Lower leg skin (tissue), 4 donors: Measurements from ENCODE around the gene KCTD13. TPM values are rescaled to one million over a fixed set of nuclear protein-coding genes. Genes with fewer than 3 reads are reported as not detected.
"Not testable (repeated sequence)": the region's sequence is repeated elsewhere in the genome, so short reads cannot be mapped to it uniquely, and the experiment has no call there.

Experiments used
- DNase-seq, 2 donors: peaks; one replicate each; pipeline ENCODE4 v3.0.0-alpha.2; 2019; ENCODE audit warnings: low spot score in 2 of 2
- H3K4me3 ChIP-seq: fragments of 200-600 bp; sonication (generic); 2 replicates; pipeline ENCODE4 v1.5.1; 2017; ENCODE audit warnings: mild to moderate bottlenecking, low read depth; ENCODE audit not compliant: poor library complexity, severe bottlenecking
- CTCF ChIP-seq, 3 donors: fragments of 450-650 bp; IDR thresholded peaks; one replicate each; pipeline ENCODE4 v1.5.1; 2016; ENCODE audit warnings: antibody characterized with exemption in 3 of 3, mild to moderate bottlenecking in 3 of 3, moderate library complexity in 2 of 3
- POLR2A ChIP-seq, 2 donors: fragments of 450-650 bp; IDR thresholded peaks; one replicate each; pipeline ENCODE4 v1.6.1; 2016 to 2017; ENCODE audit warnings: antibody characterized with exemption in 2 of 2, mild to moderate bottlenecking in 1 of 2, moderate library complexity in 1 of 2
- WGBS, 2 donors: methylation state at CpG; one replicate each; pipeline ENCODE4 v1.1.5; 2018; 5-methylcytosine and 5-hydroxymethylcytosine counted together
- intact Hi-C: fragments of 100-400 bp; cut with DNase I; formaldehyde crosslinking; loops from one replicate; pipeline ENCODE4 v1.15.0; 2023; ENCODE audit warnings: low total_unique reads
- total RNA-seq, 4 donors: library from RNA; depleted of rRNA; stranded (reverse); fragments of >200 nt; gene quantifications; one replicate each; pipeline ENCODE4 v1.1.0, GENCODE V29; 2016

KCTD13 gene
- total RNA-seq, 4 donors from 2014 or later, result 19.7 to 34.4 (median 26.0) TPM

GRCh38 chr16:29951625-29952365, 25.8 kb upstream of the KCTD13 start:
- H3K4me3 ChIP-seq, result no peak overlapping the region
- 89 to 94% methylated on average over 8 of the region's 8 CpGs for WGBS, 2 donors
- no peak for DNase-seq
- intact Hi-C loops, result no loop called here
- no peak for TF ChIP-seq CTCF (IDR thresholded peaks at IDR 0.05)
- no peak for TF ChIP-seq POLR2A (IDR thresholded peaks at IDR 0.05)

GRCh38 chr16:29950806-29951461, 24.9 kb upstream of the KCTD13 start:
- no peak for DNase-seq
- H3K4me3 ChIP-seq, result no peak overlapping the region
- TF ChIP-seq POLR2A (IDR thresholded peaks at IDR 0.05) (no peak), CTCF (IDR thresholded peaks at IDR 0.05) (no peak)
- WGBS, 2 donors, result 93 to 94% methylated on average over 4 of the region's 4 CpGs
- intact Hi-C loops, result no loop called here

- TF ChIP-seq POLR2A (IDR thresholded peaks at IDR 0.05) (no peak), CTCF (IDR thresholded peaks at IDR 0.05) (no peak)
- 86 to 88% methylated on average over 2 of the region's 2 CpGs for WGBS, 2 donors
- H3K4me3 ChIP-seq, result no peak overlapping the region
- DNase-seq, result no peak
- intact Hi-C loops, result no loop called here
Observed at GRCh38 chr16:29947897-29948296, 21.9 kb upstream of the KCTD13 start.

GRCh38 chr16:29943846-29944799, 18.1 kb upstream of the KCTD13 start:
- 31% methylated on average over 11 of the region's 11 CpGs for WGBS, 2 donors
- intact Hi-C loops, result no loop called here
- H3K4me3 ChIP-seq, result no peak overlapping the region
- TF ChIP-seq CTCF (IDR thresholded peaks at IDR 0.05) (no peak), POLR2A (IDR thresholded peaks at IDR 0.05) (no peak)
- peak; percentile 43 to 78 for DNase-seq

GRCh38 chr16:29940656-29941055, 14.6 kb upstream of the KCTD13 start:
- TF ChIP-seq POLR2A (IDR thresholded peaks at IDR 0.05) (no peak), CTCF (IDR thresholded peaks at IDR 0.05) (no peak)
- intact Hi-C loops, result no loop called here
- no peak overlapping the region for H3K4me3 ChIP-seq
- DNase-seq, result peak in 1 of 2 donors; percentile 29
- WGBS, 2 donors, result 58 to 74% methylated on average over 4 of the region's 4 CpGs

- intact Hi-C loops, DNase-seq, H3K4me3 ChIP-seq: not testable (repeated sequence)
- 96 to 100% methylated on average over 2 of the region's 2 CpGs for WGBS, 2 donors
Observed at GRCh38 chr16:29931750-29932149, 5.7 kb upstream of the KCTD13 start.
